Measurements from ENCODE around the gene CHTOP.

DNA sequence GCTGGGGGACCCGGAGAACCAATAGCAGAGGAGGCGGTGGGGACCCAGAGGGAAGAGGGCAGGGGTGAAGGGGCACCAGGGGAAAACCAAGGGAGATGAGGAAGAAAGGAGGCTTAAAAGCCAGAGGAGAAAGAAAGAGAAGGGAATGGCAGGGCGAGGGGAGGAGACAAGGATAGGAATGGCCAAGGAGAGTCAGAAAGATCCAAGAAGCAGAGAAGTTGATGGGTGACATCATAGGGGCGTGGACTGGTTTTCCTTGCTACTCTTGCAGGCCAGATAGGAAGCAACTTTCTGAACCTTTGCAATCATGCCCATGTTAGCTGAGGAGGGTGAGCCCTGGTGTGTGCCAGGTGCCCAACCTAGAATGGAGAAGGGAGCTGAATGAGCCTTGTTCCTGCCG, 50.0 kb downstream of the CHTOP start:
- TF ChIP-seq, protein P1, sequence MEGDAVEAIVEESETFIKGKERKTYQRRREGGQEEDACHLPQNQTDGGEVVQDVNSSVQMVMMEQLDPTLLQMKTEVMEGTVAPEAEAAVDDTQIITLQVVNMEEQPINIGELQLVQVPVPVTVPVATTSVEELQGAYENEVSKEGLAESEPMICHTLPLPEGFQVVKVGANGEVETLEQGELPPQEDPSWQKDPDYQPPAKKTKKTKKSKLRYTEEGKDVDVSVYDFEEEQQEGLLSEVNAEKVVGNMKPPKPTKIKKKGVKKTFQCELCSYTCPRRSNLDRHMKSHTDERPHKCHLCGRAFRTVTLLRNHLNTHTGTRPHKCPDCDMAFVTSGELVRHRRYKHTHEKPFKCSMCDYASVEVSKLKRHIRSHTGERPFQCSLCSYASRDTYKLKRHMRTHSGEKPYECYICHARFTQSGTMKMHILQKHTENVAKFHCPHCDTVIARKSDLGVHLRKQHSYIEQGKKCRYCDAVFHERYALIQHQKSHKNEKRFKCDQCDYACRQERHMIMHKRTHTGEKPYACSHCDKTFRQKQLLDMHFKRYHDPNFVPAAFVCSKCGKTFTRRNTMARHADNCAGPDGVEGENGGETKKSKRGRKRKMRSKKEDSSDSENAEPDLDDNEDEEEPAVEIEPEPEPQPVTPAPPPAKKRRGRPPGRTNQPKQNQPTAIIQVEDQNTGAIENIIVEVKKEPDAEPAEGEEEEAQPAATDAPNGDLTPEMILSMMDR (IDR thresholded peaks at IDR 0.05; ENCODE audit: borderline replicate concordance, extremely low read depth, low read length, poor library complexity, severe bottlenecking): no peak
- no peak for TF ChIP-seq EZH2 (IDR thresholded peaks at IDR 0.05; ENCODE audit: borderline replicate concordance, low read depth, low read length, severe bottlenecking)

All from DND-41 (cell line).